ENCODE data around the gene WNT10A.

WNT10A gene

GRCh38 chr2:218858138-218858445 lies 22.6 kb upstream of the WNT10A start:
- DNase-seq, result no peak

DNA sequence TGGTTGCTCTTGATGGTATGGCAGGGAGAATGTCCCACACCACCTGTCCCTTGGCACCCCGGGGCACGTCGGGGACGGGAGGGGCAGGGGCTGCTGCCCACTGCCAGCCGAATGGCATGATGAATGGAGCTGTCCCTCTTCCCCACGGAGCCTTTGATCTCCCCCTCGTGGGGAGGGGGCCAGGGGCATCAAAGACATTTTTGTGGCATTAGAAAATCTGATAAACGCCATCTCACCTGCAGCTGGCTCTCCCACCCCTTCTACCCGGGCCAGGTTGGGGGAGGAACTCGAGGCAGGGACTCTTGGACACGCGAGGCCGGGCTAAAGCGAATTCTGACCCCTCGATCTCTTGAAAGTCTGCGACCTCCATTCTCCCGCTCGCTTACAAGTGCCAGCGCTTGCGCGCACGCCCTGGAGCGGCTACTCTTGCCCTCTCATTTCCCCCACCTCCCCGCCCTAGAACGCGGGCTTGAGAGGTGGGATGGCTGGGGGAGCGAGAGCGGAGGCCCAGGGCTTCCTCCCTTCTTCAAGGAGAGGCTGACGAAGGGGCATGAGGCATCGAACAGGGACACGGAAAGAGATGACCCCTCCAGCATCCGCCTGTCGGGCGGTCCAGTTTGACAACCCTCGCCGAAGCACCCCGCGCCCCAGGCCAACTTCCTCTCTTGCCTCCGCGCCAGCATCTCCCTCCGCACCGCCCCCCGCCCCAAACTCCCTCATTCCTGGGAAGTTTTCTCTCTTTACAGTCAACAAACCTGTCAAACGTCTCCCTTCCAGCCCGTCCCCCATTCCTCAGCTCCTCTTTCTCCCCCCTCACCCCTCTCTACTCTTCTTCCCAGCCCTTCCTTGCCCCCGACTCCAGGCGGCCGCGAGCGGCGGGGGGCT lies 21.7 kb upstream of the WNT10A start:
- no peak for DNase-seq

GRCh38 chr2:218859556-218859987 lies 21.1 kb upstream of the WNT10A start, which contains the start of gene WNT6:
WNT6 (plus strand) TSS chr2:218859805; CDS start chr2:218860038, 233 bp downstream.
- DNase-seq, result no peak

DNA sequence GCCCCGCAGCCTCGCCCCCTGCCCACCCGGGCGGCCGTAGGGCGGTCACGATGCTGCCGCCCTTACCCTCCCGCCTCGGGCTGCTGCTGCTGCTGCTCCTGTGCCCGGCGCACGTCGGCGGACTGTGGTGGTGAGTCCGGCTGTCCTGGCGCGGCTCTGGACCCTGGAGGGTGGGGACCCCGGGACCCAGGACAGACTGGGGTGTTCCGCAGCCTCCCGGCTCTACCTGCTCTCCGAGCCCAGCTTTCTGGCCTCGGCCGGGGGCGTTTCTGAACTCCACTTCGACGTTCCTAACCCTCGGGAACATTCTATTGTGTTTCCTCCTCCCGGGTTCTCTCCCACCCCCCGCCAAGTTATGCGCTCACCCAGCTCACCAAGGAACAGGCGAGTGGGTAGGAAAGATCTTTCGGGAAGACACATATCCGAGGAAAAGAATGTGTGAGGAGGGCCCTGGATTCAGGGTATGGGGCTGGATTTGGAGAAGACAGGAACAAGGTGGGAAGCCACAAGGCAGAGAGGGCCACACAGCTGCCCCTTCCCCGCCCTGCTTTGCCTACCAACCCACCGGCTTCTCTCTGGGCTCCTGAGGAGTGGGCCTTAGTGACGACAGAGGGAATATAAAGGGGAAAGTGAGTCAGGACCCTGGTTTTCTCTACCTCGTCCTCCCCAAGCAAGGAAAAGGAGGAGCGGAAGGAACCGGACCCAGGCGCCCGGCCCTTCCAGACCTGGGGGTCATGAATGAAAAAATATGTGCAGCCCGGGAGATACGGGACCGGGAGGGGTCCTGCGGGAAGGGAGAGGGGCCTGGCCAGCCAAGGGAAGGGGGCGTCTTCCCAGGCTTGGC lies 20.4 kb upstream of the WNT10A start:
- no peak for DNase-seq

- peak; percentile 85 for DNase-seq
These were observed 19.7 kb upstream of the WNT10A start for GRCh38 chr2:218860950-218861381.

DNA sequence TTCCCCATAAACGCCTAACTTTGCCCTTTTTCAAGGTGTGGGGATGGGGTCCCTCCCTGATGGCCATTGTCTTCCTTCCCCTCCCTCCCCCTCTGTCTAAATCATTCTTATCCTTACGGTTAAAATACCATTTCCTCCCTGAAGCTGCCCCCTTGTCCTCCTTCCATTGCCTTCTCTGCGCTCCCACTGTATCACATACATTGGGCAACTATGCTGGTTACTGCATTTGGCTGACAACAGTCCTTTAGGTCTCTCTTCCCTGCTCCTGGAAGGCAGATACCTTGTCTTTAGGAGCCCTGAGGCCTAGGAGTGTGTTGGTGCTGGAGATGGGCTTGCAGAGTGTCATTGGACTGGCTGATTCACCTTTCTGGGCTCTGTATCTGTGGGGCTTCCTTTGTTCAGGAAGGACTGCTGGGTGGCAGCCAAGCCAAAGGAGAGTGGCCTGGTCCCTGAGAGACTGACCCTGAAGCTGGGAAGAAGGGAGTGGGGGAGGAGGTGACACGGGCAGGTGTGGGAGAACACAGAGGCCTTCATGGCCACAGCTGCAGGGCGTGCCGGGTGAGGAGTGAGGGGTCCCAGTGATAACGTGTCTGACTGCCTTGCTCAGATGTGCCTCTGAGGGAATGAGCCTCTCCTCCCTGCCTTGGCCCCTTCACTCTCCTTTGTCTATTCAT lies 18.9 kb upstream of the WNT10A start:
- no peak for DNase-seq

GRCh38 chr2:218863021-218863520 lies 17.6 kb upstream of the WNT10A start:
- no peak for DNase-seq

- DNase-seq, result no peak
These were observed 15.3 kb upstream of the WNT10A start for GRCh38 chr2:218865396-218865795.

DNA sequence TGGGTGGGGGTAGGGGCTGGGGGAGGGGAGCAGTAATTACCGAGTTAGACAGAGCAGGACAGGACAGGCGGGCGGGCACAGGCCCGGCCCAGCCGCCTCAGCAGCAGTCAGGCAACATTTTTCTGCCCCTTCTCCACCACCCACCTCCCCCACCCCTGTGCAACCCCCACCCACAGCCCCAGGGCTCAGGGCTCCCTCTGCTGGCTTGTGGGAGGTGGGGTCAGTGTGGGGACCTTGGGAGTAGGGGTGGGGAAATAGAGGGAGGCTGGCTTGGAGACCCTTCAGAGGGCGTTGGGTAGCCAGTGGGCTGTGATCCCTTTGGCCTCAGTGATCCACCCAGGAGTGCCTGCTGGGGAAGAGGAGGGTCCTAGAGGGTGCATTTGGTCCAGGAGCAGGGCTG lies 14.7 kb upstream of the WNT10A start:
- no peak for DNase-seq

- DNase-seq, result no peak
These were observed 12.8 kb upstream of the WNT10A start for GRCh38 chr2:218867900-218868299.

DNA sequence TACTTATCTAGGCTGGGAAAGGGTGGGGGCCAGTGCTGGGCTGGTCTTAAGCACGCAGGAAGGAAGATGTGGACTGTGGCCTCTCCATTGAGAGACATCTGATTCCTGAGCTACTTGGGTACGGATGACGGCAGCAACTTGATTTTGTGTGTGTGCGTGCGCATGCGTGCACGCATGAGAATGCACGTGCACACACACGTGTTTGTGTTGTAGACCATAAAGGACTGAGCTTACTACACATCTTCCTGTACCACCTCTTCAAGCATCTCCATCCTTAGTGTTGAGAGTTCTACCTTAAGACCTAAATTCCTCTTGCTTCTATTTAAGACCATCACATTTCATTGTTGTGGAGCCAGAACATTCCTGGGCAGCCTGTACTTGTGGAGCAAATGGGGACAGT lies 11.6 kb upstream of the WNT10A start:
- no peak for DNase-seq

DNA sequence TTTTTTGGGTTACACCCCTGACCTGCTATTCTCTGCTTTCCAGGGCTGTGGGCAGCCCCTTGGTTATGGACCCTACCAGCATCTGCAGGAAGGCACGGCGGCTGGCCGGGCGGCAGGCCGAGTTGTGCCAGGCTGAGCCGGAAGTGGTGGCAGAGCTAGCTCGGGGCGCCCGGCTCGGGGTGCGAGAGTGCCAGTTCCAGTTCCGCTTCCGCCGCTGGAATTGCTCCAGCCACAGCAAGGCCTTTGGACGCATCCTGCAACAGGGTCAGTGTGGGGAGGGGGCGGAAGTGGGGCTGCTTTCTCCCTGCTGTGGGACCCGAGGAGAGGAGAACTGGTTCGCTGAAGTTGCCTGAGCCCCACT lies 9.7 kb upstream of the WNT10A start:
- no peak for DNase-seq

DNA sequence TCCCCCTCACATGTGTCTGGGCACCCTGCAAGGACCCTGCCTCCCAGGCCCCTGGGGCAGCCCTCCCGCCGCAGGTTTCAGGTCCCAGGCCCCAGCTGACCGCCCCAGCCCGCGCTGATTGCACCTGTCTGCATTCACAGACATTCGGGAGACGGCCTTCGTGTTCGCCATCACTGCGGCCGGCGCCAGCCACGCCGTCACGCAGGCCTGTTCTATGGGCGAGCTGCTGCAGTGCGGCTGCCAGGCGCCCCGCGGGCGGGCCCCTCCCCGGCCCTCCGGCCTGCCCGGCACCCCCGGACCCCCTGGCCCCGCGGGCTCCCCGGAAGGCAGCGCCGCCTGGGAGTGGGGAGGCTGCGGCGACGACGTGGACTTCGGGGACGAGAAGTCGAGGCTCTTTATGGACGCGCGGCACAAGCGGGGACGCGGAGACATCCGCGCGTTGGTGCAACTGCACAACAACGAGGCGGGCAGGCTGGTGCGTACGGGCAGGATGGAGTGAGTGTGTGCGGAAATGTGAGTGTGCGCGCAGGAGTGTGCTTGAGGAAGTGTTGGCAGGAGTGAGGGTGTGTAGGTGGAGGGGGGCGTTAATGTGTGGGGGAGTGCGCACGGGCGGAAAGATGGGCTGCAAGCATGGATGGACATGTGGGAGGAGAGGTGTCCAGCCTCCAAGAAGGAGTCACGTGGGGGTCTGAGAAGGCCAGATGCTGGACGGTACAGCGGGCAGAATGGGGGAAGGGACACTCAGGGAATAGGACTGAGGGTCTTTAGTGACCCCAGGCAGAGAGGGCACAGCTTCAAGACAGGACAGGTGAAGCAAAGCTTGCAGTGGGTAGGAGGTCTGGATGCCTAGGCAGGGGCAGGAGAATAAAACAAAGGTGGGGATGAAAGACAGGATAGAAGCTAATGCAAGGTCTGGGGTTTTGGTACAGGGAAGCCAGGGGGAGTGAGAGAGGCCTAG lies 9.0 kb upstream of the WNT10A start:
- no peak for DNase-seq

- no peak for DNase-seq
These were observed 7.8 kb upstream of the WNT10A start for GRCh38 chr2:218872645-218873358.

DNA sequence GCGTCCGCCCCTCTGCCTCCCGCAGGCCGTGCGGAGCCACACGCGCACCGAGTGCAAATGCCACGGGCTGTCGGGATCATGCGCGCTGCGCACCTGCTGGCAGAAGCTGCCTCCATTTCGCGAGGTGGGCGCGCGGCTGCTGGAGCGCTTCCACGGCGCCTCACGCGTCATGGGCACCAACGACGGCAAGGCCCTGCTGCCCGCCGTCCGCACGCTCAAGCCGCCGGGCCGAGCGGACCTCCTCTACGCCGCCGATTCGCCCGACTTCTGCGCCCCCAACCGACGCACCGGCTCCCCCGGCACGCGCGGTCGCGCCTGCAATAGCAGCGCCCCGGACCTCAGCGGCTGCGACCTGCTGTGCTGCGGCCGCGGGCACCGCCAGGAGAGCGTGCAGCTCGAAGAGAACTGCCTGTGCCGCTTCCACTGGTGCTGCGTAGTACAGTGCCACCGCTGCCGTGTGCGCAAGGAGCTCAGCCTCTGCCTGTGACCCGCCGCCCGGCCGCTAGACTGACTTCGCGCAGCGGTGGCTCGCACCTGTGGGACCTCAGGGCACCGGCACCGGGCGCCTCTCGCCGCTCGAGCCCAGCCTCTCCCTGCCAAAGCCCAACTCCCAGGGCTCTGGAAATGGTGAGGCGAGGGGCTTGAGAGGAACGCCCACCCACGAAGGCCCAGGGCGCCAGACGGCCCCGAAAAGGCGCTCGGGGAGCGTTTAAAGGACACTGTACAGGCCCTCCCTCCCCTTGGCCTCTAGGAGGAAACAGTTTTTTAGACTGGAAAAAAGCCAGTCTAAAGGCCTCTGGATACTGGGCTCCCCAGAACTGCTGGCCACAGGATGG lies 7.1 kb upstream of the WNT10A start:
- DNase-seq, result no peak

GRCh38 chr2:218875692-218876246 lies 4.9 kb upstream of the WNT10A start:
- no peak for DNase-seq

DNA sequence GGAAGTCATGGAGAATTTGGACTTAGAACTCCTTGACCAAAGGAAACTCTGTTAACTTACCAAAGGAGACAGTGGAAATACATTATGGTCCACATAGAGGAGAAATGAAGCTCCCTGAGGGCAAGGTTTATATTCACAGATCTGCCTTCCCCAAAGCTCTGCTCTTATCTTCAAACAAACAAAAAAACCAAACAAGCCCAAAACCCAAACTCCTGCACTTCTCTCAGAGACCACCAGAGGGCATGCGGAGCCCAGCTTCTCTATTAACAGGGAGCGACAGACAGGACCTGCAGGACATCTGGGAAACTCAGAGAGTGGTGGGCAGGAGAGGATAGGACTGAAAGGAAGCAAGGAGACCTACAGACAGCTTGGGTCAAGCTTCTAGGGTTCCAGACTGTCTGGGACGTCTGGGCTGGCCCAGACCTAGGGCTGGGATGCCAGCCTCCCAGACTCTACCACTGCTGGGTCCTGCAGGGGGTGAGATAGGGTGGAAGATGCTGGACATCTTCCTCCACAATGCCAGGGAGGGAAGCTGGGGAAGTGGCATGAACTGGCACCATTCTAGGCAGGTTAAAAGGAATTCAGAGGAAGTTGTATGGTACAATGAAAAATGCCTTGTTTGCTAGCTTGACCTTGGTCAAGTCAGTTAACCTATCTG lies 4.0 kb upstream of the WNT10A start:
- peak; percentile 67 for DNase-seq

GRCh38 chr2:218877331-218877730 lies 3.3 kb upstream of the WNT10A start:
- DNase-seq, result no peak

GRCh38 chr2:218877891-218878290 lies 2.8 kb upstream of the WNT10A start:
- DNase-seq, result no peak

GRCh38 chr2:218878486-218878885 lies 2.2 kb upstream of the WNT10A start:
- no peak for DNase-seq
